K562 (cell line): Measurements from ENCODE around the gene RPL10A. TPM values are rescaled to one million over a fixed set of nuclear protein-coding genes. Genes with fewer than 3 reads are reported as not detected.

ENCODE experiments used
- ATF4 ChIP-seq: fragments of 450-650 bp; formaldehyde crosslinking; IDR thresholded peaks from 2 replicates; pipeline ENCODE4 v1.4.0; 2022; ENCODE audit warnings: mild to moderate bottlenecking, moderate library complexity
- BACH1 ChIP-seq: fragments of 200-800 bp; sonication (Bioruptor generic); IDR thresholded peaks from 2 replicates; pipeline ENCODE4 v1.6.1; 2016; ENCODE audit warnings: missing genetic modification characterization, missing compliant biosample characterization
- CEBPG ChIP-seq, 3 experiments: fragments of 200-800 bp in 1 of 3; sonication (Bioruptor generic) in 1 of 3; sonication (generic) in 1 of 3; formaldehyde crosslinking in 1 of 3; IDR thresholded peaks in 2 of 3; conservative IDR thresholded peaks in 1 of 3; 2 replicates each; pipeline versions ENCODE4 v1.6.1 to v1.8.0; 2016 to 2022; ENCODE audit warnings: missing compliant biosample characterization in 2 of 3, missing genetic modification characterization in 2 of 3, mild to moderate bottlenecking in 1 of 3, missing genetic modification reagents in 1 of 3
- CHCHD3 ChIP-seq: fragments of 250-450 bp; sonication (Bioruptor Pico); IDR thresholded peaks from 2 replicates; pipeline ENCODE4 v2.1.2; 2022; ENCODE audit warnings: mild to moderate bottlenecking
- CSDE1 ChIP-seq, 2 experiments: fragments of 450-650 bp; IDR thresholded peaks; 2 replicates each; pipeline ENCODE4 v1.6.1; 2016; ENCODE audit warnings: mild to moderate bottlenecking in 1 of 2
- DIDO1 ChIP-seq: fragments of 450-650 bp; IDR thresholded peaks from 2 replicates; pipeline ENCODE4 v1.6.1; 2016; ENCODE audit warnings: low read depth, missing biosample characterization, missing genetic modification characterization
- HDAC3 ChIP-seq: fragments of 450-650 bp; IDR thresholded peaks from 2 replicates; pipeline ENCODE4 v1.6.1; 2018; ENCODE audit warnings: borderline replicate concordance, mild to moderate bottlenecking, moderate library complexity; ENCODE audit not compliant: partially characterized antibody
- NBN ChIP-seq: fragments of 450-650 bp; IDR thresholded peaks from 2 replicates; pipeline ENCODE4 v1.6.1; 2016; ENCODE audit warnings: low read depth, mild to moderate bottlenecking
- SIX5 ChIP-seq, 2 experiments: IDR thresholded peaks; 2 replicates each; pipeline ENCODE4 v1.6.1; 2011; ENCODE audit warnings: low read length in 2 of 2, borderline replicate concordance in 1 of 2, low read depth in 1 of 2, mild to moderate bottlenecking in 1 of 2, moderate library complexity in 1 of 2; ENCODE audit not compliant: insufficient read depth in 1 of 2
- SMAD3 ChIP-seq: fragments of 450-650 bp; formaldehyde crosslinking; conservative IDR thresholded peaks from 2 replicates; pipeline ENCODE4 v1.4.0; 2020; ENCODE audit warnings: mild to moderate bottlenecking
- TEAD4 ChIP-seq, 2 experiments: sonication (generic) in 1 of 2; formaldehyde crosslinking in 1 of 2; IDR thresholded peaks; 2 replicates each; pipeline versions ENCODE4 v1.6.1 to v1.8.0; 2012 to 2022; ENCODE audit warnings: borderline replicate concordance in 1 of 2, inconsistent platforms in 1 of 2, low read length in 1 of 2, mild to moderate bottlenecking in 1 of 2, missing genetic modification reagents in 1 of 2
- ZNF143 ChIP-seq: sonication (generic); formaldehyde crosslinking; IDR thresholded peaks from 2 replicates; pipeline ENCODE4 v1.9.0; 2022; ENCODE audit warnings: mild to moderate bottlenecking, missing genetic modification reagents
- ZNF354B ChIP-seq: fragments of 250-450 bp; sonication (Bioruptor Pico); IDR thresholded peaks from 2 replicates; pipeline ENCODE4 v1.4.0; 2020
- ZNF408 ChIP-seq: fragments of 250-450 bp; sonication (Bioruptor Pico); IDR thresholded peaks from 2 replicates; pipeline ENCODE4 v1.4.0; 2020; ENCODE audit warnings: low read depth, mild to moderate bottlenecking, moderate library complexity
- ZNF507 ChIP-seq: conservative IDR thresholded peaks from 2 replicates; pipeline ENCODE4 v1.6.1; 2017; ENCODE audit warnings: missing genetic modification characterization, missing compliant biosample characterization
- polyA plus RNA-seq, 8 experiments: library from polyadenylated mRNA; depleted of rRNA in 4 of 8; stranded (reverse) in 5 of 8; unstranded in 3 of 8; fragments of >200 nt; fragmentation: Nextera tagmentation in 2 of 8; fragmentation: Illumina TruSeq in 1 of 8; extraction: Ambion mirVana in 2 of 8; extraction: Trizol in 1 of 8; gene quantifications; 2 replicates each; pipeline versions ENCODE4 v1.2.1 to v1.2.3, GENCODE V29; 2011 to 2014; ENCODE audit warnings: inconsistent platforms in 1 of 8, missing spikeins in 1 of 8
- total RNA-seq, 7 experiments: library from RNA; depleted of rRNA in 6 of 7; stranded (reverse); fragments of >200 nt in 6 of 7; fragmentation: Illumina TruSeq in 2 of 7; extraction: Trizol in 2 of 7; gene quantifications; 2 replicates each; pipeline versions ENCODE4 v1.2.1 to v1.2.3, GENCODE V29; 2011 to 2021; ENCODE audit warnings: low replicate concordance in 1 of 7
- TF ChIP-seq, protein P1 (sequence below): fragments of 250-450 bp; sonication (Bioruptor Pico); IDR thresholded peaks from 2 replicates; pipeline ENCODE4 v1.4.0; 2020; ENCODE audit warnings: mild to moderate bottlenecking
- TF ChIP-seq, protein P2 (sequence below): sonication (generic); formaldehyde crosslinking; IDR thresholded peaks from 2 replicates; pipeline ENCODE4 v1.8.0; 2022; ENCODE audit warnings: mild to moderate bottlenecking, missing genetic modification reagents
- TF ChIP-seq, protein P3 (sequence below): sonication (generic); formaldehyde crosslinking; IDR thresholded peaks from 2 replicates; pipeline ENCODE4 v1.8.1; 2023; ENCODE audit warnings: mild to moderate bottlenecking, missing genetic modification reagents, moderate library complexity
- TF ChIP-seq, protein P4 (sequence below), 2 experiments: fragments of 200-800 bp in 1 of 2; sonication (Bioruptor generic) in 1 of 2; sonication (generic) in 1 of 2; formaldehyde crosslinking in 1 of 2; IDR thresholded peaks in 1 of 2; conservative IDR thresholded peaks in 1 of 2; 2 replicates each; pipeline versions ENCODE4 v1.5.0 to v1.6.1; 2016 to 2020; ENCODE audit warnings: missing compliant biosample characterization in 1 of 2, missing genetic modification characterization in 1 of 2, missing genetic modification reagents in 1 of 2

RPL10A gene
- total and polyA plus RNA-seq, 9 of the 15 experiments (the other 6 are each of a cell fraction or from before 2014, with no cell fraction given), result 1,589 to 3,237 (median 2,116) TPM

- TF ChIP-seq SMAD3 (CRISPR knock-in tag) (0 out of 2 replicates have a peak, but pooled peaks have one; percentile 35), CEBPG (CRISPR knock-in tag; IDR thresholded peaks at IDR 0.05) (peak; percentile 52), CEBPG (tag; conservative IDR thresholded peaks at IDR 0.05 in 1 of 2, IDR thresholded peaks at IDR 0.05 in 1 of 2) (no peak), ATF4 (CRISPR knock-in tag) (no peak), CSDE1 (IDR thresholded peaks at IDR 0.05) (peak in 1 of 2 experiments; percentile 48; a peak in 1 of 4 replicates), CHCHD3 (CRISPR knock-in tag) (no peak), ZNF354B (CRISPR knock-in tag) (no peak), ZNF143 (CRISPR knock-in tag) (0 out of 2 replicates have a peak, but pooled peaks have one; percentile 15), SIX5 (IDR thresholded peaks at IDR 0.05; ENCODE audit: borderline replicate concordance in 1 of 2, insufficient read depth in 1 of 2, low read depth in 1 of 2, low read length in 2 of 2) (no peak), TEAD4 (IDR thresholded peaks at IDR 0.05; ENCODE audit: low read length) (0 out of 2 replicates have a peak, but pooled peaks have one; percentile 50), TEAD4 (CRISPR knock-in tag; IDR thresholded peaks at IDR 0.05; ENCODE audit: borderline replicate concordance) (0 out of 2 replicates have a peak, but pooled peaks have one; percentile 17), ZNF408 (CRISPR knock-in tag) (no peak), BACH1 (no peak), HDAC3 (peak; percentile 86), DIDO1 (tag) (0 out of 2 replicates have a peak, but pooled peaks have one; percentile 25), NBN (peak; percentile 13; the same call in 1 of the 2 replicates), ZNF507 (tag) (no peak)
- TF ChIP-seq, protein P1, sequence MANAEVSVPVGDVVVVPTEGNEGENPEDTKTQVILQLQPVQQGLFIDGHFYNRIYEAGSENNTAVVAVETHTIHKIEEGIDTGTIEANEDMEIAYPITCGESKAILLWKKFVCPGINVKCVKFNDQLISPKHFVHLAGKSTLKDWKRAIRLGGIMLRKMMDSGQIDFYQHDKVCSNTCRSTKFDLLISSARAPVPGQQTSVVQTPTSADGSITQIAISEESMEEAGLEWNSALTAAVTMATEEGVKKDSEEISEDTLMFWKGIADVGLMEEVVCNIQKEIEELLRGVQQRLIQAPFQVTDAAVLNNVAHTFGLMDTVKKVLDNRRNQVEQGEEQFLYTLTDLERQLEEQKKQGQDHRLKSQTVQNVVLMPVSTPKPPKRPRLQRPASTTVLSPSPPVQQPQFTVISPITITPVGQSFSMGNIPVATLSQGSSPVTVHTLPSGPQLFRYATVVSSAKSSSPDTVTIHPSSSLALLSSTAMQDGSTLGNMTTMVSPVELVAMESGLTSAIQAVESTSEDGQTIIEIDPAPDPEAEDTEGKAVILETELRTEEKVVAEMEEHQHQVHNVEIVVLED (CRISPR knock-in tag), result no peak
- TF ChIP-seq, protein P2, sequence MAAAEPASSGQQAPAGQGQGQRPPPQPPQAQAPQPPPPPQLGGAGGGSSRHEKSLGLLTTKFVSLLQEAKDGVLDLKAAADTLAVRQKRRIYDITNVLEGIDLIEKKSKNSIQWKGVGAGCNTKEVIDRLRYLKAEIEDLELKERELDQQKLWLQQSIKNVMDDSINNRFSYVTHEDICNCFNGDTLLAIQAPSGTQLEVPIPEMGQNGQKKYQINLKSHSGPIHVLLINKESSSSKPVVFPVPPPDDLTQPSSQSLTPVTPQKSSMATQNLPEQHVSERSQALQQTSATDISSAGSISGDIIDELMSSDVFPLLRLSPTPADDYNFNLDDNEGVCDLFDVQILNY (CRISPR knock-in tag), result peak; percentile 71
- TF ChIP-seq, protein P3, sequence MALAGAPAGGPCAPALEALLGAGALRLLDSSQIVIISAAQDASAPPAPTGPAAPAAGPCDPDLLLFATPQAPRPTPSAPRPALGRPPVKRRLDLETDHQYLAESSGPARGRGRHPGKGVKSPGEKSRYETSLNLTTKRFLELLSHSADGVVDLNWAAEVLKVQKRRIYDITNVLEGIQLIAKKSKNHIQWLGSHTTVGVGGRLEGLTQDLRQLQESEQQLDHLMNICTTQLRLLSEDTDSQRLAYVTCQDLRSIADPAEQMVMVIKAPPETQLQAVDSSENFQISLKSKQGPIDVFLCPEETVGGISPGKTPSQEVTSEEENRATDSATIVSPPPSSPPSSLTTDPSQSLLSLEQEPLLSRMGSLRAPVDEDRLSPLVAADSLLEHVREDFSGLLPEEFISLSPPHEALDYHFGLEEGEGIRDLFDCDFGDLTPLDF (CRISPR knock-in tag), result peak; percentile 94
- TF ChIP-seq, protein P4, sequence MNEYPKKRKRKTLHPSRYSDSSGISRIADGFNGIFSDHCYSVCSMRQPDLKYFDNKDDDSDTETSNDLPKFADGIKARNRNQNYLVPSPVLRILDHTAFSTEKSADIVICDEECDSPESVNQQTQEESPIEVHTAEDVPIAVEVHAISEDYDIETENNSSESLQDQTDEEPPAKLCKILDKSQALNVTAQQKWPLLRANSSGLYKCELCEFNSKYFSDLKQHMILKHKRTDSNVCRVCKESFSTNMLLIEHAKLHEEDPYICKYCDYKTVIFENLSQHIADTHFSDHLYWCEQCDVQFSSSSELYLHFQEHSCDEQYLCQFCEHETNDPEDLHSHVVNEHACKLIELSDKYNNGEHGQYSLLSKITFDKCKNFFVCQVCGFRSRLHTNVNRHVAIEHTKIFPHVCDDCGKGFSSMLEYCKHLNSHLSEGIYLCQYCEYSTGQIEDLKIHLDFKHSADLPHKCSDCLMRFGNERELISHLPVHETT (CRISPR knock-in tag; conservative IDR thresholded peaks at IDR 0.05 in 1 of 2, IDR thresholded peaks at IDR 0.05 in 1 of 2), result peak in 1 of 2 experiments; percentile 78; a peak in 1 of 4 replicates
Observed at GRCh38 chr6:35468181-35468979, at the start of gene RPL10A (continued).
